Aorta (tissue), 5 donors: ENCODE measurements around the gene RBBP8NL. TPM values are rescaled to one million over a fixed set of nuclear protein-coding genes. Genes with fewer than 3 reads are reported as not detected.

ENCODE experiments used
- ATAC-seq: fragments of 200-7000 bp; cut with Tn5 transposase; one replicate; pipeline ENCODE4 v1.9.1; 2022; ENCODE audit warnings: moderate library complexity; ENCODE audit not compliant: low FRiP score
- DNase-seq, 2 donors: peaks; one replicate each; pipeline ENCODE4 v3.0.0-alpha.2; 2020
- H3K27ac ChIP-seq, 2 donors: one replicate each; pipeline ENCODE4 v1.5.1; 2013; ENCODE audit warnings: low read length in 2 of 2, mild to moderate bottlenecking in 2 of 2, moderate library complexity in 2 of 2, control low read depth in 1 of 2, inconsistent platforms in 1 of 2, low read depth in 1 of 2
- H3K27me3 ChIP-seq, 2 donors: one replicate each; pipeline ENCODE4 v1.6.1; 2013; ENCODE audit warnings: control low read depth in 1 of 2, low read length in 1 of 2, mild to moderate bottlenecking in 1 of 2, moderate library complexity in 1 of 2; ENCODE audit not compliant: insufficient read depth in 2 of 2, control insufficient read depth in 1 of 2
- H3K36me3 ChIP-seq, 2 donors: one replicate each; pipeline ENCODE4 v1.6.1; 2013; ENCODE audit warnings: control low read depth in 1 of 2, low read length in 1 of 2, mild to moderate bottlenecking in 1 of 2; ENCODE audit not compliant: insufficient read depth in 2 of 2, control insufficient read depth in 1 of 2
- H3K4me1 ChIP-seq, 2 donors: one replicate each; pipeline ENCODE4 v1.6.1; 2013; ENCODE audit warnings: low read length in 2 of 2, control low read depth in 1 of 2, mild to moderate bottlenecking in 1 of 2, moderate library complexity in 1 of 2; ENCODE audit not compliant: insufficient read depth in 2 of 2, control insufficient read depth in 1 of 2
- H3K4me3 ChIP-seq, 2 donors: one replicate each; pipeline ENCODE4 v1.5.1; 2013; ENCODE audit warnings: low read length in 2 of 2, control low read depth in 1 of 2, mild to moderate bottlenecking in 1 of 2
- H3K9me3 ChIP-seq: one replicate; pipeline ENCODE4 v1.6.1; 2013; ENCODE audit warnings: mild to moderate bottlenecking, low read length; ENCODE audit not compliant: control insufficient read depth
- WGBS, 2 donors: extraction: QIAGEN DNeasy Blood & Tissue Kit; methylation state at CpG; one replicate each; pipeline ENCODE4 v1.1.7; 2013; 5-methylcytosine and 5-hydroxymethylcytosine counted together
- intact Hi-C, 2 donors: fragments of 100-400 bp; cut with DNase I; formaldehyde crosslinking; loops; one replicate each; pipeline versions ENCODE4 v1.14.2 to v1.15.0; 2022
- polyA plus RNA-seq, 2 donors: library from polyadenylated mRNA; stranded (reverse); fragments of 200-250 nt; gene quantifications; one replicate each; pipeline ENCODE4 v1.2.3, GENCODE V29; 2013
- total RNA-seq, 2 donors: library from RNA; stranded (reverse); fragmentation: NEBNext Ultra II Directional; extraction: Animal tissue kit (Norgen Biotek cat#: 25700); gene quantifications; one replicate each; pipeline ENCODE4 v1.2.1, GENCODE V29; 2021
- donor health status: healthy with polysubstance abuse.
- donor health status: Bipolar disorder and iron deficiency.
- donor health status: DM: no; HTN: no; CAD: no.
- donor health status: DM: no; HTN: no; CAD: no.
- donor health status: DM: yes; HTN: yes; CAD: no.

The RBBP8NL gene
- total and polyA plus RNA-seq, 4 donors = 1.6 TPM; not detected in 3

DNA sequence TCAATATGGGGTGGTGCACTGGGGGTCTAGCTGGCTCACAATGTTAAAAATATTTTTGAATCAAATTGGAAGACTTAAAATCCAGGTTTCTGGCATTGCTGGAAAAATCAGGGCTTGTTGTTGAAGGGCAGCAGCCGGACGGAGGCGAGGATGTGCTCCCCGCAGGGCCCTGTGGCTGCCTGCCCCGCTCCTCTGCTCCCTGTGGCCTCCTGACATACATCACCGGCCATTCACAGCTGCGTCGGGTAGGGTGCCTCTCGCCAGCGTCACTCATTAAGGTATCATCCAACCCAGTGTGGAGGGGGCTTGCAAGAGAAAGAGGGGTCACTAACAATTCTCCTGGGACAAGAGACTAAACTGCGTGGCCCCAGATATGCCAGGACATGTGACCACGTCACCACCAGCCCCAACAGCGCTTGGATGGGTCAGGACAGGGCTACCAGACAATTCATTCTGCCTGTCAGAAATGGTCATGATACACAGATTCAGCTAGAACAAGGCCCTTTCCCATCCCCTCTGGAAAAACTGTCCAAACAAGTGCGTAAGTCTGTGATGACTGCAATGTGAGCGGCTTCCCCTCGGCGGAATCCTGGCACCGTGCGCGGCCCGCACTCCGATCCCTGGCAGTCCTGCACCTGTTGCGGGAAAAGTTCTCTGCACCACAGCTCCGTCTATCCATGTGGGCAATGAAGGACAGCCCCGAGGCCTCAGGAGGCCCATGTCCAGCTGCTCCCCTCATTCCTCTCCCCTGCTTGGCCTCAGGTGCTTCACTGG, 36.5 kb upstream of the RBBP8NL start:
- no peak for DNase-seq
- H3K4me1 ChIP-seq = no peaks in the 10 kb centered on the region
- no peaks in the 10 kb centered on the region for H3K36me3 ChIP-seq
- H3K4me3 ChIP-seq = no peak overlapping the region
- H3K27me3 ChIP-seq = no peaks in the 10 kb centered on the region
- H3K27ac ChIP-seq = no peak overlapping the region
- no peak for ATAC-seq
- intact Hi-C loops = no loop called here
- WGBS, 2 donors = 83 to 93% methylated on average over 25 of the region's 25 CpGs
- no peaks in the 10 kb centered on the region for H3K9me3 ChIP-seq

GRCh38 chr20:62462976-62463592, 35.7 kb upstream of the RBBP8NL start:
- Histone ChIP-seq H3K27ac (no peak overlapping the region), H3K27me3 (no peaks in the 10 kb centered on the region), H3K9me3 (no peaks in the 10 kb centered on the region), H3K36me3 (no peaks in the 10 kb centered on the region), H3K4me1 (no peaks in the 10 kb centered on the region), H3K4me3 (no peak overlapping the region)
- ATAC-seq (no peak), DNase-seq (no peak)
- WGBS, 2 donors = 79 to 85% methylated on average over 15 of the region's 15 CpGs
- intact Hi-C loops = no loop called here

DNA sequence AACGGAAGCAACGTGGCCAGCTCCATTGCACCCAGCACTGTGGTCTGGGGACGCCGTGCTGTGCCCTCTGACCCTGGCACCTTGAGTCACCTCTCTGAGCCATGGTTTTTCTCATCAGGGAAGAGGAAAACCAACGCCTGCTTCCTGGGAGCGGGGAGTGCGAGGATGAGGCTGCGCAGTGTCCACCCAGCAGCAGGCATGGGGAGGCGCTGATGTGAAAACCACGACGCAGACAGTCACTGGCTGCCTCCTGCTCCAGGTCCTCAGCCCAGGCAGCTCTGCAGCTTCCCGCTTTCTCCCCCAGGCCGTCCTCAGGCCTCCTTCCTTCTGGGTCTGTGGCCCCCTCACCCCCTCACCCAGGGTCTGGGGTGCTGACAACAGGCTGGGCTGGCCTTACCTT, 34.5 kb upstream of the RBBP8NL start:
- WGBS, 2 donors = 94 to 96% methylated on average over 13 of the region's 13 CpGs
- Histone ChIP-seq H3K27me3 (no peaks in the 10 kb centered on the region), H3K27ac (no peak overlapping the region), H3K4me1 (no peaks in the 10 kb centered on the region), H3K36me3 (no peaks in the 10 kb centered on the region), H3K9me3 (no peaks in the 10 kb centered on the region), H3K4me3 (no peak overlapping the region)
- no peak for ATAC-seq
- DNase-seq = no peak
- intact Hi-C loops = no loop called here

- no peak for ATAC-seq
Observed at GRCh38 chr20:62461157-62461556, 33.8 kb upstream of the RBBP8NL start.

DNA sequence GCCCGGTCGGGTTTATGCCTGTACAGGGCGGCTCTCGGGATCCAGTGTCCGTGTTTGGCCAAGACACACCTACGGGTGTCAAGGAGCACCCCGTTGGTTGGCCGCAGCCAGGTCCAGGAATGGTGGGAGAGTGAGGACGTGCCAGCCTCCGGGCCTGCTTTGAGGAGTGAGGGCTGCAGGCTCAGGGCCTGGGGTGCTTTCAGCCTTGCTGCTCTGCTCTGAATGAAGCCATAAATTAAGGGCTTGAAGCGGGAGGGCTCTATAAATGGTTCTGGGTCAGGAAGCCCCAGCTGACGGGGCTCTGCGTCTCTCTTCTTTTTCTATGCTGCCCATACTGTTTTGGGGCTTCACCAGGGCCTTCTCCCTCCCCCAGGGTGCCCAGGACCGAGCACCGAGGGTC, 33.3 kb upstream of the RBBP8NL start:
- no peaks in the 10 kb centered on the region for H3K4me1 ChIP-seq

More at GRCh38 chr20:62461157-62461556, 33.8 kb upstream of the RBBP8NL start:
- DNase-seq = no peak
- no peaks in the 10 kb centered on the region for H3K9me3 ChIP-seq
- no peak overlapping the region for H3K4me3 ChIP-seq
- intact Hi-C loops = no loop called here
- H3K27ac ChIP-seq = no peak overlapping the region
- H3K4me1 ChIP-seq = no peaks in the 10 kb centered on the region
- WGBS, 2 donors = 2 to 9% methylated on average over 9 to 10 of the region's 10 CpGs
- H3K27me3 ChIP-seq = no peaks in the 10 kb centered on the region
- H3K36me3 ChIP-seq = no peaks in the 10 kb centered on the region

DNA sequence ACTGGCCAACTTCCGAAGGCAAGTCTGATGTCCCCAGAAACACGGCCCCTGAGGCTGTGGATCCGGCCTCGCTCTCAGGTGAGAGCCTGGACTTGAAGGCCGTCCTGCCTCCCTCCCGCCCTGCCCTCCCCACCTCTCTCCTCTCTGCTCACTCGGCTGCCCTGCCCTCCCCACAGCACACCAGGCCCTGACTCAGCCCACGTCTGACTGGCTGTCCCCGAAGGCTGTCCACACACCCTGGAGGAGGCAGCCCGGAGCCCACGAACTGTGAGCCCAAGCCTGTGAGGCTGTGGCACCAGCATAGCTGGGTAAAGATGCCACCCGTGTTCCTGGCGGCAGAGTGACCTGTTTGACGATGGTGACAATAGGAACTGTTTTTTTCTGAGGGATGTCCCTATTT, 32.1 kb upstream of the RBBP8NL start:
- Histone ChIP-seq H3K27ac (no peak overlapping the region), H3K9me3 (no peaks in the 10 kb centered on the region), H3K27me3 (no peaks in the 10 kb centered on the region), H3K4me3 (no peak overlapping the region), H3K4me1 (no peaks in the 10 kb centered on the region), H3K36me3 (no peaks in the 10 kb centered on the region)
- intact Hi-C loops = no loop called here
- DNase-seq = no peak
- 60 to 63% methylated on average over 11 to 14 of the region's 14 CpGs for WGBS, 2 donors
- ATAC-seq = no peak

More for the DNA sequence above, 33.3 kb upstream of the RBBP8NL start:
- intact Hi-C loops = no loop called here
- no peak for ATAC-seq
- no peaks in the 10 kb centered on the region for H3K9me3 ChIP-seq
- no peak overlapping the region for H3K4me3 ChIP-seq
- H3K27ac ChIP-seq = no peak overlapping the region
- no peaks in the 10 kb centered on the region for H3K36me3 ChIP-seq
- 56 to 57% methylated on average over 15 of the region's 15 CpGs for WGBS, 2 donors
- no peak for DNase-seq
- no peaks in the 10 kb centered on the region for H3K27me3 ChIP-seq

GRCh38 chr20:62458275-62459251, 31.2 kb upstream of the RBBP8NL start:
- Histone ChIP-seq H3K36me3 (no peaks in the 10 kb centered on the region), H3K27ac (no peak overlapping the region), H3K4me1 (no peaks in the 10 kb centered on the region), H3K4me3 (no peak overlapping the region), H3K27me3 (no peaks in the 10 kb centered on the region), H3K9me3 (no peaks in the 10 kb centered on the region)
- ATAC-seq = no peak
- intact Hi-C loops = no loop called here
- no peak for DNase-seq
- WGBS, 2 donors = 32 to 34% methylated on average over 32 to 41 of the region's 41 CpGs

DNA sequence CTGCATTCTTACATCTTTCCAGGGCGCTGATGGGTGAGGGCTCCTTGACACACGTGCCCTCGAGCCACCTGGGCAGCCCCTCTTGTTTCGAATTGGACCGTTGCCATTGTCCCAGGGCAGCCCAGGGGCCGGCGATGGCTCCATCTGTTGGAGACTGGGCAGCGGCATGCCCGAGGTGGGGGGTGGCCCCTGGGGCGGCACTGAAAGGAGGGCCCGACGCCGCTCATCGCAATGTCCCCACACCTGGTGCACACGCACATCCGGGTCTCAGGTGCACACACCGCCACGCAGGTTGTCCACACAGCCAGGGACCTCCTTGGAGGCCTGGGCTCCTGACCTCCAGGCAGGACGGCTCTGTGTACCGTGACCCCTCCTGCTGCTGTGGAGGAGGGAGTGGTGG, 30.5 kb upstream of the RBBP8NL start:
- intact Hi-C loops = no loop called here
- Histone ChIP-seq H3K9me3 (no peaks in the 10 kb centered on the region), H3K27me3 (no peaks in the 10 kb centered on the region), H3K36me3 (no peaks in the 10 kb centered on the region), H3K4me3 (no peak overlapping the region), H3K4me1 (no peaks in the 10 kb centered on the region), H3K27ac (no peak overlapping the region)
- ATAC-seq = no peak
- 92 to 94% methylated on average over 20 of the region's 20 CpGs for WGBS, 2 donors
- DNase-seq = no peak
